Endothelial cell (in vitro differentiated cells): ENCODE results near the gene ROBO2. TPM values are rescaled to one million over a fixed set of nuclear protein-coding genes. Genes with fewer than 3 reads are reported as not detected.

Experiments
- DNase-seq: peaks from one replicate; pipeline ENCODE4 v3.0.0; 2021; ENCODE audit warnings: low spot score
- H3K27ac Mint-ChIP-seq: one replicate; pipeline ENCODE4 v1.8.0; 2021; ENCODE audit warnings: mixed read lengths, inconsistent platforms; ENCODE audit not compliant: unreplicated experiment
- H3K27me3 Mint-ChIP-seq: one replicate; pipeline ENCODE4 v1.8.0; 2021; ENCODE audit warnings: mild to moderate bottlenecking, moderate library complexity, mixed read lengths, inconsistent platforms; ENCODE audit not compliant: unreplicated experiment
- H3K36me3 Mint-ChIP-seq: one replicate; pipeline ENCODE4 v1.8.0; 2021; ENCODE audit warnings: mild to moderate bottlenecking, low read depth, mixed read lengths, inconsistent platforms; ENCODE audit not compliant: unreplicated experiment
- H3K4me1 Mint-ChIP-seq: one replicate; pipeline ENCODE4 v1.8.0; 2021; ENCODE audit warnings: mild to moderate bottlenecking, mixed read lengths, inconsistent platforms; ENCODE audit not compliant: unreplicated experiment
- H3K4me3 Mint-ChIP-seq: one replicate; pipeline ENCODE4 v1.8.0; 2021; ENCODE audit warnings: mild to moderate bottlenecking, mixed read lengths, inconsistent platforms; ENCODE audit not compliant: unreplicated experiment
- H3K9me3 Mint-ChIP-seq: one replicate; pipeline ENCODE4 v1.8.0; 2021; ENCODE audit warnings: mixed read lengths, inconsistent platforms; ENCODE audit not compliant: unreplicated experiment
- CTCF ChIP-seq: fragments of 200-600 bp; sonication (generic); IDR thresholded peaks from one replicate; pipeline ENCODE4 v1.5.0; 2021; ENCODE audit warnings: antibody characterized with exemption; ENCODE audit not compliant: unreplicated experiment
- total RNA-seq: library from RNA; stranded (reverse); fragmentation: NEBNext Ultra II Directional; extraction: Animal tissue kit (Norgen Biotek cat#: 25700); gene quantifications from one replicate; pipeline ENCODE4 v1.2.1, GENCODE V29; 2021; ENCODE audit not compliant: unreplicated experiment

The ROBO2 gene
- total RNA-seq, 1 donor from 2014 or later, result 2.5 TPM

- no peak overlapping the region for H3K27ac Mint-ChIP-seq
- no peaks in the 10 kb centered on the region for H3K4me1 Mint-ChIP-seq
- TF ChIP-seq CTCF, result no peak
- no peaks in the 10 kb centered on the region for H3K27me3 Mint-ChIP-seq
- H3K4me3 Mint-ChIP-seq, result no peak overlapping the region
- no peak for DNase-seq
- no peaks in the 10 kb centered on the region for H3K9me3 Mint-ChIP-seq
- no peaks in the 10 kb centered on the region for H3K36me3 Mint-ChIP-seq
Measured at GRCh38 chr3:77475507-77475906, 435.6 kb downstream of the ROBO2 start.

- Mint-ChIP-seq H3K9me3 (no peaks in the 10 kb centered on the region), H3K27me3 (no peaks in the 10 kb centered on the region), H3K4me1 (no peaks in the 10 kb centered on the region), H3K4me3 (no peak overlapping the region), H3K27ac (no peak overlapping the region), H3K36me3 (no peaks in the 10 kb centered on the region)
- TF ChIP-seq CTCF, result no peak
- no peak for DNase-seq
Measured at GRCh38 chr3:77479021-77479420, 439.1 kb downstream of the ROBO2 start.

GRCh38 chr3:77489216-77489615 is 449.3 kb downstream of the ROBO2 start:
- no peaks in the 10 kb centered on the region for H3K4me1 Mint-ChIP-seq
- no peak for TF ChIP-seq CTCF
- no peak for DNase-seq
- no peak overlapping the region for H3K27ac Mint-ChIP-seq
- H3K9me3 Mint-ChIP-seq, result no peaks in the 10 kb centered on the region
- H3K4me3 Mint-ChIP-seq, result no peak overlapping the region
- H3K36me3 Mint-ChIP-seq, result no peaks in the 10 kb centered on the region
- H3K27me3 Mint-ChIP-seq, result no peaks in the 10 kb centered on the region

GRCh38 chr3:77491961-77492360 is 452.1 kb downstream of the ROBO2 start:
- Mint-ChIP-seq H3K27me3 (no peaks in the 10 kb centered on the region), H3K27ac (no peak overlapping the region), H3K9me3 (no peaks in the 10 kb centered on the region), H3K4me1 (no peaks in the 10 kb centered on the region), H3K4me3 (no peak overlapping the region), H3K36me3 (no peaks in the 10 kb centered on the region)
- TF ChIP-seq CTCF, result no peak
- DNase-seq, result no peak

GRCh38 chr3:77500721-77501120 is 460.8 kb downstream of the ROBO2 start:
- DNase-seq, result no peak
- no peaks in the 10 kb centered on the region for H3K36me3 Mint-ChIP-seq
- TF ChIP-seq CTCF, result no peak
- H3K9me3 Mint-ChIP-seq, result no peaks in the 10 kb centered on the region
- no peak overlapping the region for H3K27ac Mint-ChIP-seq
- H3K4me1 Mint-ChIP-seq, result no peaks in the 10 kb centered on the region
- H3K27me3 Mint-ChIP-seq, result no peaks in the 10 kb centered on the region
- H3K4me3 Mint-ChIP-seq, result no peak overlapping the region
